Common myeloid progenitor, CD34-positive (primary cell): ENCODE results near the gene RIPOR3.

ENCODE experiments used
- CTCF ChIA-PET: fragments of 350-600 bp; sonication (Branson Sonifier 250); formaldehyde crosslinking; loops from one replicate; lab custom pipeline; 2021; ENCODE audit warnings: antibody characterized with exemption; lab: Charles Lee
- POLR2A ChIA-PET: fragments of 350-600 bp; sonication (Branson Sonifier 250); formaldehyde crosslinking; loops from one replicate; lab custom pipeline; 2021; ENCODE audit warnings: antibody characterized with exemption; lab: Charles Lee
- DNase-seq, 3 donors: peaks; one replicate each; pipeline versions ENCODE4 v3.0.0 to v3.0.0-alpha.2; 2013
- H3K27ac ChIP-seq, 2 experiments: 1 replicate in 1 of 2; 2 replicates in 1 of 2; pipeline ENCODE4 v1.7.0; 2013; ENCODE audit warnings: inconsistent platforms in 2 of 2, low read length in 2 of 2, mild to moderate bottlenecking in 2 of 2, low read depth in 1 of 2, moderate library complexity in 1 of 2; ENCODE audit not compliant: severe bottlenecking in 2 of 2, insufficient read depth in 1 of 2, poor library complexity in 1 of 2
- H3K27me3 ChIP-seq, 5 experiments: replicated peaks in 2 of 5; 1 replicate in 3 of 5; 2 replicates in 2 of 5; pipeline versions ENCODE4 v1.6.1 to v1.7.0; 2013; ENCODE audit warnings: low read length in 4 of 5, mild to moderate bottlenecking in 2 of 5, moderate library complexity in 2 of 5, inconsistent platforms in 1 of 5; ENCODE audit not compliant: insufficient read depth in 5 of 5, control insufficient read depth in 4 of 5
- H3K36me3 ChIP-seq, 4 experiments: 1 replicate in 2 of 4; 2 replicates in 2 of 4; pipeline versions ENCODE4 v1.6.1 to v1.7.0; 2013; ENCODE audit warnings: low read length in 3 of 4, control low read depth in 1 of 4, mild to moderate bottlenecking in 1 of 4; ENCODE audit not compliant: control insufficient read depth in 4 of 4, insufficient read depth in 4 of 4
- H3K4me1 ChIP-seq, 4 experiments: 1 replicate in 3 of 4; 2 replicates in 1 of 4; pipeline versions ENCODE4 v1.6.1 to v1.7.1; 2013; ENCODE audit warnings: low read length in 3 of 4, mild to moderate bottlenecking in 3 of 4, control low read depth in 1 of 4, inconsistent platforms in 1 of 4, moderate library complexity in 1 of 4; ENCODE audit not compliant: control insufficient read depth in 4 of 4, insufficient read depth in 4 of 4; ENCODE audit errors: control extremely low read depth in 1 of 4
- H3K4me3 ChIP-seq, 7 experiments: 1 replicate in 4 of 7; 2 replicates in 3 of 7; pipeline versions ENCODE4 v1.5.1 to v1.7.0; 2013; ENCODE audit warnings: mild to moderate bottlenecking in 7 of 7, low read length in 6 of 7, moderate library complexity in 6 of 7, inconsistent platforms in 2 of 7, low read depth in 2 of 7, control low read depth in 1 of 7; ENCODE audit not compliant: insufficient read depth in 4 of 7, control insufficient read depth in 1 of 7; ENCODE audit errors: extremely low read depth in 1 of 7
- H3K9me3 ChIP-seq, 5 experiments: 1 replicate in 4 of 5; 2 replicates in 1 of 5; pipeline versions ENCODE4 v1.6.1 to v1.7.1; 2013; ENCODE audit warnings: low read length in 4 of 5, mild to moderate bottlenecking in 2 of 5, inconsistent platforms in 1 of 5, low read depth in 1 of 5, moderate library complexity in 1 of 5; ENCODE audit not compliant: control insufficient read depth in 4 of 5, insufficient read depth in 2 of 5; ENCODE audit errors: control extremely low read depth in 1 of 5
- WGBS: methylation state at CpG from one replicate; pipeline ENCODE4 v1.1.5; 2013; ENCODE audit not compliant: insufficient coverage; 5-methylcytosine and 5-hydroxymethylcytosine counted together

Gene RIPOR3

GRCh38 chr20:50568549-50568942, 122.8 kb downstream of the RIPOR3 start:
- CTCF ChIA-PET, result interaction anchor here (0.7 to 55.4 kb wide), 7 partner anchors 10 to 380 kb away, joined by 3 to 906 read pairs (median 5); partner anchors contain the start of gene PTPN1
- POLR2A ChIA-PET, result no interaction called here
- H3K27ac ChIP-seq, result no peak overlapping the region
- no peaks in the 10 kb centered on the region for H3K9me3 ChIP-seq
- no peak for DNase-seq
- H3K4me3 ChIP-seq, result no peak overlapping the region
- no peaks in the 10 kb centered on the region for H3K27me3 ChIP-seq
- peaks cover 0 to 58% (median 39%) of the 10 kb centered on the region in 4 experiments for H3K36me3 ChIP-seq
- H3K4me1 ChIP-seq, result peaks cover 5 to 47% (median 39%) of the 10 kb centered on the region in 4 experiments
- 92% methylated on average over 6 of the region's 11 CpGs for WGBS

DNA sequence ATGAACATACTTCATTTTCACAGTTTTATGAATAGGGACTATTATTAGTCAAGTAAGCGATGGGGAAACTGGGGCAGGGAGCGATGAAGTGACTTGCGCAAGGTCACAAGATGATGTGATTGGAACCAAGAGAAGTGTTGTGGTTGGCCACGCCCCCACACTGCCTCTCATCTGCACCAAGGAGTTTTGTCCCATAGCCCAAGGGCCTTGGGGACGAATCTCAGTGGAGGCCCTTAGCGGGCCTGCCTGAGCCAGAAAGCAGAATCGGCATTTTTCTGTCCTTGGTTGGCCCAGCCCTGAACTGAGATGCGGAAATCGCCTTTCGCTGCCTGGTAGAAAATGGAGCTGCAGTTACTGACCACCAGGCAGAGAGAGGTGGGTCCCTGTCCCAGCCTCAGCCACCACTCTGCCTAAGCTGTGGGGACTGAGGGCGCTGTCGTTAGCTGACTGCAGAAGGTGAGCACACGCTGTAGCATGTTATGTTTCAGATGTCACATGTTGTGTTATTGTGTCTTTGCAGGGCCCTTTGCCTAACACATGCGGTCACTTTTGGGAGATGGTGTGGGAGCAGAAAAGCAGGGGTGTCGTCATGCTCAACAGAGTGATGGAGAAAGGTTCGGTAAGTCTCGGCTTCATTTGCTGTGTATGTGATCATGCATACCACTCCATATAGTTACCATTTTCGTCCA, 123.3 kb downstream of the RIPOR3 start:
- DNase-seq, result no peak
- H3K4me1 ChIP-seq, result peaks cover 5 to 41% (median 34%) of the 10 kb centered on the region in 4 experiments
- no peak overlapping the region for H3K27ac ChIP-seq
- no peak overlapping the region for H3K4me3 ChIP-seq
- H3K27me3 ChIP-seq, result no peaks in the 10 kb centered on the region
- H3K9me3 ChIP-seq, result no peaks in the 10 kb centered on the region
- WGBS, result 98% methylated on average over 11 of the region's 18 CpGs
- peaks cover 1 to 63% (median 43%) of the 10 kb centered on the region in 4 experiments for H3K36me3 ChIP-seq
- ChIA-PET CTCF (interaction anchor here (0.7 to 55.4 kb wide), 4 partner anchors 17 to 87 kb away, joined by 3 to 906 read pairs (median 3); partner anchors contain the start of gene PTPN1), POLR2A (no interaction called here)

- WGBS, result 100% methylated on average over 3 of the region's 4 CpGs
- Histone ChIP-seq H3K9me3 (no peaks in the 10 kb centered on the region), H3K4me3 (no peak overlapping the region), H3K27me3 (no peaks in the 10 kb centered on the region), H3K4me1 (peaks cover 0 to 20% (median 14%) of the 10 kb centered on the region in 4 experiments), H3K27ac (no peak overlapping the region), H3K36me3 (peaks cover 5 to 78% (median 60%) of the 10 kb centered on the region in 4 experiments)
- ChIA-PET CTCF (interaction anchor here (1.4 to 55.4 kb wide), 6 partner anchors 9 to 100 kb away, joined by 3 to 906 read pairs (median 5); partner anchors contain the start of gene PTPN1), POLR2A (no interaction called here)
- DNase-seq, result no peak
Measured at GRCh38 chr20:50565871-50566270, 125.5 kb downstream of the RIPOR3 start.

GRCh38 chr20:50565383-50565782, 126.0 kb downstream of the RIPOR3 start:
- Histone ChIP-seq H3K27me3 (no peaks in the 10 kb centered on the region), H3K36me3 (peaks cover 5 to 77% (median 60%) of the 10 kb centered on the region in 4 experiments), H3K9me3 (no peaks in the 10 kb centered on the region), H3K4me1 (peaks cover 0 to 15% (median 9%) of the 10 kb centered on the region in 4 experiments), H3K27ac (no peak overlapping the region), H3K4me3 (no peak overlapping the region)
- WGBS, result 100% methylated on average over 2 of the region's 2 CpGs
- ChIA-PET CTCF (interaction anchor here (1.4 to 55.4 kb wide), 4 partner anchors 10 to 100 kb away, joined by 3 to 906 read pairs (median 9); partner anchors contain the start of gene PTPN1), POLR2A (no interaction called here)
- DNase-seq, result no peak

DNA sequence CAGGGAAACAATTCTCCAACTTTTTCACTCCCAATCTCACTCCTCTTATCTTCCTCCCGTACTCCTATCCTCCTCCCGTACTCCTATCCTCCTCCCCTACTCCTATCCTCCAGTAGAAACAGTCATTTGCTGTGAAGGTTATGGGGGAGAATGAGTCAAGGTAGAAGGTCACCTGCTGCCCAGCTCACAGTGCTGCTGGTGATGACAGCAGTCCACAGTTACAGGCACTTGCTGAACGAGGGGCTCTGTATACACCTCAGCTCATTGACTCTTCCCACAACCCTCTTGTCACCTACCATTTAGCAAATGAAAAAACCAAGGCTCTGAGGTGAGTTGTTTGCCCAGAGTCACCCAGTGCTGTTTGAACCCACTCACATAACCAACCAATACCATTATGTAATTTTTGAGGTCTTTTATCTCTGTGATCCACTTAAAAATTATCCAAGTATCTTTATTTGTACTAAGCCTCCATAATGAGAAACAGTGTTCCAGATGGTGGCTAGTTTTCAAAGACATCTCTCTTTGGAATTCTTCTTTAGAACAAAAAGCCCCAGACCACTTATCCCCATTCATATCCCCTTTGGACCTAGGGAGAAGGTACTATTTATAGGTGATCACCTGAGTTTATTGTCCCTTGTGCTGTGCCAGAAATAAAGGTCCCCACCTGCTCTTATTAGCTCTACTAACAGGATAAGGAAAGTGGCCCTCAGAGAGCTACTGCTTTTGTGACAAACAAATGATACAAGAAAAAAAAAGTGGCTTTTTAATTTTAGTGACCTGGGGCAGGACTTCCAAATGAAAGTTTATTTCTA, 128.0 kb downstream of the RIPOR3 start:
- Histone ChIP-seq H3K4me3 (no peak overlapping the region), H3K36me3 (peaks cover 5 to 66% (median 53%) of the 10 kb centered on the region in 4 experiments), H3K27ac (no peak overlapping the region), H3K9me3 (no peaks in the 10 kb centered on the region), H3K4me1 (peaks cover 0 to 4% (median 0%) of the 10 kb centered on the region in 4 experiments), H3K27me3 (no peaks in the 10 kb centered on the region)
- 80% methylated on average over 1 of the region's 3 CpGs for WGBS
- no peak for DNase-seq
- POLR2A ChIA-PET, result no interaction called here
- CTCF ChIA-PET, result interaction anchor here (0.5 to 55.4 kb wide), 5 partner anchors 9 to 51 kb away, joined by 3 to 906 read pairs (median 5); partner anchors contain the start of gene PTPN1

GRCh38 chr20:50562262-50562701, 129.1 kb downstream of the RIPOR3 start:
- Histone ChIP-seq H3K4me3 (no peak overlapping the region), H3K27me3 (no peaks in the 10 kb centered on the region), H3K36me3 (peaks cover 5 to 58% (median 46%) of the 10 kb centered on the region in 4 experiments), H3K9me3 (no peaks in the 10 kb centered on the region), H3K27ac (no peak overlapping the region), H3K4me1 (peaks cover 0 to 4% (median 0%) of the 10 kb centered on the region in 4 experiments)
- POLR2A ChIA-PET, result no interaction called here
- DNase-seq, result no peak
- CTCF ChIA-PET, result interaction anchor here (1.0 to 55.4 kb wide), 7 partner anchors 10 to 96 kb away, joined by 3 to 906 read pairs (median 5); partner anchors contain the start of gene PTPN1
- WGBS, result 98% methylated on average over 6 of the region's 7 CpGs
